ENCODE data around the gene MCM8. TPM values are rescaled to one million over a fixed set of nuclear protein-coding genes. Genes with fewer than 3 reads are reported as not detected.

The MCM8 gene
- total and polyA plus RNA-seq, 4 donors: 0.49 to 11.0 (median 1.5) TPM

DNA sequence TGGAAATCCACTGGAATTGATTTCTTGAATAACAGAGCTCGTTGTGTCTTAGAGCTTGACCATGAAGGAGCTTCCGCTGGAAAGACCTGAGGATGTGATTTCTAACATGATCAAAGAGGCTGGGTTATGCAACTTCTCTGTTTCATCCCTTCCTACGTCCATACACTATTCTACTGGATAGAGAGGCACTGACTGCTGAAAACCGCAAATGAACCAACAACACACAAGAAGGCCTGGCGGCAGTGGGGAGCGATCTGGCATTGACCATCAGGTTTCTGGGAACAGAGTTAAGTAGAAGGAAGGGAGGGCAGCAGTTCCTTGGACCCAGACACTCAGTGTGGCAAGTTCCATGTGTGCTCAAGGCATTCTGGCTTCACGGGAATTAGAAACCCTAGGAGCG is 90.1 kb downstream of the MCM8 start:
- no peaks in the 10 kb centered on the region for H3K27me3 ChIP-seq (ENCODE audit: control insufficient read depth in 4 of 4, insufficient read depth in 4 of 4, low read length in 3 of 4)
- no peak for TF ChIP-seq FOXA1 (IDR thresholded peaks at IDR 0.05)
- no peak for TF ChIP-seq EGR1 (IDR thresholded peaks at IDR 0.05; ENCODE audit: low read depth in 2 of 2)
- H3K9ac ChIP-seq (ENCODE audit: low read depth in 1 of 2, low read length in 2 of 2): no peak overlapping the region
- H3K9me3 ChIP-seq (ENCODE audit: control insufficient read depth in 4 of 4, low read length in 3 of 4): no peaks in the 10 kb centered on the region
- H3K4me1 ChIP-seq (ENCODE audit: control insufficient read depth in 4 of 4, insufficient read depth in 4 of 4, low read length in 3 of 4): no peaks in the 10 kb centered on the region
- no peak overlapping the region for H3K27ac ChIP-seq (ENCODE audit: low read depth in 1 of 2, low read length in 2 of 2)
- WGBS: 95% methylated on average over 8 of the region's 8 CpGs
- H3K4me3 ChIP-seq (ENCODE audit: low read depth in 1 of 3, low read length in 3 of 3): no peak overlapping the region
- peaks cover 17 to 56% (median 47%) of the 10 kb centered on the region in 4 donors for H3K36me3 ChIP-seq (ENCODE audit: control insufficient read depth in 4 of 4, insufficient read depth in 3 of 4, low read depth in 1 of 4, low read length in 3 of 4)
- DNase-seq (ENCODE audit: low spot score): no peak

DNA sequence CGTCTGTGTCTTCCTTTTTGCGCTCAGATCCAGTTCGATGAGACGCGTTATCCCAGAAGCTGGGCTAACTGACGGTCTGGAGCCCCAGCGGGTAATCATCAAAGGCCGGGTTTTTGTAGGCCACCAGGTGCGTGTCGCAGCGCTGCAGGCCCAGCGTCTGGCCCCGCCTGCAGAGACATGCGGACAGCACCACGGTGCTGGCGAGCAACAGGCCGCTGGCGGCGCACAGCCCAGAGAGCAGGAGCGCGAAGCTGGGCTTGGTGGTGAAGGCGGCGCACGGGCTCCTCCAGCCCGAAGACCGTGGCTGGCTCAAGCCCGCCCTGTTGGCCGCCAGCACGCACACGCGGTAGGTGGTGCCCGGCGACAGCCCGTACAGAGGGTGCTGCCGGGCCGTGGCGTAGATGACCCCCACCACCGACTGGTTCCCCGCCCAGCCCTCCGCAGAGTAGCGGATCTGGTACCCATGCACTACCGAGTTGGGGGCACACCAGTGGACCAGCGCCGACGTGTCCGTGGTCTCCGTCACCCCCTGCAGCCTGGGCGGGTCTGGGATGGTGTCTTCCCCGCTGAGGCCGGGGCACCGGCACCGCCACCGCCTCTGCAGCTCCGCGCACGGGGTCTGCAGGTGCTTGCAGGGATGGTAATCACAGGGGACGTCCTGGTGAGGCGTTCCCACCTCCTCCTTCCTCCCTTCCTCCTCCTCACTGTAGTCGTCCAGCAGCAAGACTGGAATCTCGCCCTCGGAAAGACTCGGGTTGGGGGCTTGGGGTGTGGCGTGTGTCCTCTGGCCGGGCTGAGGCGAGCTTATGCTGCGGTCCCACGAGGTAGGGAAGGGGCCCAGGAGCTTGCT is 90.7 kb downstream of the MCM8 start:
- no peak for DNase-seq (ENCODE audit: low spot score)

More for the DNA sequence above, 90.7 kb downstream of the MCM8 start:
- no peak overlapping the region for H3K4me3 ChIP-seq (ENCODE audit: low read depth in 1 of 3, low read length in 3 of 3)
- H3K9me3 ChIP-seq (ENCODE audit: control insufficient read depth in 4 of 4, low read length in 3 of 4): no peaks in the 10 kb centered on the region
- no peak for TF ChIP-seq TAF1 (conservative IDR thresholded peaks at IDR 0.05)
- TF ChIP-seq ATF3 (IDR thresholded peaks at IDR 0.05): no peak
- TF ChIP-seq SP1 (IDR thresholded peaks at IDR 0.05): no peak
- TF ChIP-seq FOXA1 (IDR thresholded peaks at IDR 0.05): no peak
- TF ChIP-seq YY1 (IDR thresholded peaks at IDR 0.05): no peak
- no peak for TF ChIP-seq RAD21 (IDR thresholded peaks at IDR 0.05)
- no peak for TF ChIP-seq EGR1 (IDR thresholded peaks at IDR 0.05; ENCODE audit: low read depth in 2 of 2)
- TF ChIP-seq HNF4G (IDR thresholded peaks at IDR 0.05): no peak
- TF ChIP-seq, protein P1, sequence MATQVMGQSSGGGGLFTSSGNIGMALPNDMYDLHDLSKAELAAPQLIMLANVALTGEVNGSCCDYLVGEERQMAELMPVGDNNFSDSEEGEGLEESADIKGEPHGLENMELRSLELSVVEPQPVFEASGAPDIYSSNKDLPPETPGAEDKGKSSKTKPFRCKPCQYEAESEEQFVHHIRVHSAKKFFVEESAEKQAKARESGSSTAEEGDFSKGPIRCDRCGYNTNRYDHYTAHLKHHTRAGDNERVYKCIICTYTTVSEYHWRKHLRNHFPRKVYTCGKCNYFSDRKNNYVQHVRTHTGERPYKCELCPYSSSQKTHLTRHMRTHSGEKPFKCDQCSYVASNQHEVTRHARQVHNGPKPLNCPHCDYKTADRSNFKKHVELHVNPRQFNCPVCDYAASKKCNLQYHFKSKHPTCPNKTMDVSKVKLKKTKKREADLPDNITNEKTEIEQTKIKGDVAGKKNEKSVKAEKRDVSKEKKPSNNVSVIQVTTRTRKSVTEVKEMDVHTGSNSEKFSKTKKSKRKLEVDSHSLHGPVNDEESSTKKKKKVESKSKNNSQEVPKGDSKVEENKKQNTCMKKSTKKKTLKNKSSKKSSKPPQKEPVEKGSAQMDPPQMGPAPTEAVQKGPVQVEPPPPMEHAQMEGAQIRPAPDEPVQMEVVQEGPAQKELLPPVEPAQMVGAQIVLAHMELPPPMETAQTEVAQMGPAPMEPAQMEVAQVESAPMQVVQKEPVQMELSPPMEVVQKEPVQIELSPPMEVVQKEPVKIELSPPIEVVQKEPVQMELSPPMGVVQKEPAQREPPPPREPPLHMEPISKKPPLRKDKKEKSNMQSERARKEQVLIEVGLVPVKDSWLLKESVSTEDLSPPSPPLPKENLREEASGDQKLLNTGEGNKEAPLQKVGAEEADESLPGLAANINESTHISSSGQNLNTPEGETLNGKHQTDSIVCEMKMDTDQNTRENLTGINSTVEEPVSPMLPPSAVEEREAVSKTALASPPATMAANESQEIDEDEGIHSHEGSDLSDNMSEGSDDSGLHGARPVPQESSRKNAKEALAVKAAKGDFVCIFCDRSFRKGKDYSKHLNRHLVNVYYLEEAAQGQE (IDR thresholded peaks at IDR 0.05): no peak
- TF ChIP-seq NR2F2 (IDR thresholded peaks at IDR 0.05): no peak
- no peak for TF ChIP-seq RXRA (IDR thresholded peaks at IDR 0.05)
- TF ChIP-seq, protein P2, sequence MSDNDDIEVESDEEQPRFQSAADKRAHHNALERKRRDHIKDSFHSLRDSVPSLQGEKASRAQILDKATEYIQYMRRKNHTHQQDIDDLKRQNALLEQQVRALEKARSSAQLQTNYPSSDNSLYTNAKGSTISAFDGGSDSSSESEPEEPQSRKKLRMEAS (IDR thresholded peaks at IDR 0.05): no peak
- no peak for TF ChIP-seq GABPA (IDR thresholded peaks at IDR 0.05 in 1 of 2, conservative IDR thresholded peaks at IDR 0.05 in 1 of 2)
- TF ChIP-seq HNF4A (conservative IDR thresholded peaks at IDR 0.05): no peak
- TF ChIP-seq, protein P3, sequence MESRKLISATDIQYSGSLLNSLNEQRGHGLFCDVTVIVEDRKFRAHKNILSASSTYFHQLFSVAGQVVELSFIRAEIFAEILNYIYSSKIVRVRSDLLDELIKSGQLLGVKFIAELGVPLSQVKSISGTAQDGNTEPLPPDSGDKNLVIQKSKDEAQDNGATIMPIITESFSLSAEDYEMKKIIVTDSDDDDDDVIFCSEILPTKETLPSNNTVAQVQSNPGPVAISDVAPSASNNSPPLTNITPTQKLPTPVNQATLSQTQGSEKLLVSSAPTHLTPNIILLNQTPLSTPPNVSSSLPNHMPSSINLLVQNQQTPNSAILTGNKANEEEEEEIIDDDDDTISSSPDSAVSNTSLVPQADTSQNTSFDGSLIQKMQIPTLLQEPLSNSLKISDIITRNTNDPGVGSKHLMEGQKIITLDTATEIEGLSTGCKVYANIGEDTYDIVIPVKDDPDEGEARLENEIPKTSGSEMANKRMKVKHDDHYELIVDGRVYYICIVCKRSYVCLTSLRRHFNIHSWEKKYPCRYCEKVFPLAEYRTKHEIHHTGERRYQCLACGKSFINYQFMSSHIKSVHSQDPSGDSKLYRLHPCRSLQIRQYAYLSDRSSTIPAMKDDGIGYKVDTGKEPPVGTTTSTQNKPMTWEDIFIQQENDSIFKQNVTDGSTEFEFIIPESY (IDR thresholded peaks at IDR 0.05): no peak
- TF ChIP-seq JUND (IDR thresholded peaks at IDR 0.05): no peak
- TF ChIP-seq, protein P4, sequence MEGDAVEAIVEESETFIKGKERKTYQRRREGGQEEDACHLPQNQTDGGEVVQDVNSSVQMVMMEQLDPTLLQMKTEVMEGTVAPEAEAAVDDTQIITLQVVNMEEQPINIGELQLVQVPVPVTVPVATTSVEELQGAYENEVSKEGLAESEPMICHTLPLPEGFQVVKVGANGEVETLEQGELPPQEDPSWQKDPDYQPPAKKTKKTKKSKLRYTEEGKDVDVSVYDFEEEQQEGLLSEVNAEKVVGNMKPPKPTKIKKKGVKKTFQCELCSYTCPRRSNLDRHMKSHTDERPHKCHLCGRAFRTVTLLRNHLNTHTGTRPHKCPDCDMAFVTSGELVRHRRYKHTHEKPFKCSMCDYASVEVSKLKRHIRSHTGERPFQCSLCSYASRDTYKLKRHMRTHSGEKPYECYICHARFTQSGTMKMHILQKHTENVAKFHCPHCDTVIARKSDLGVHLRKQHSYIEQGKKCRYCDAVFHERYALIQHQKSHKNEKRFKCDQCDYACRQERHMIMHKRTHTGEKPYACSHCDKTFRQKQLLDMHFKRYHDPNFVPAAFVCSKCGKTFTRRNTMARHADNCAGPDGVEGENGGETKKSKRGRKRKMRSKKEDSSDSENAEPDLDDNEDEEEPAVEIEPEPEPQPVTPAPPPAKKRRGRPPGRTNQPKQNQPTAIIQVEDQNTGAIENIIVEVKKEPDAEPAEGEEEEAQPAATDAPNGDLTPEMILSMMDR (IDR thresholded peaks at IDR 0.05; ENCODE audit: low read depth, low read length, missing input control): no peak
- no peak for TF ChIP-seq FOXA2 (IDR thresholded peaks at IDR 0.05)
- no peaks in the 10 kb centered on the region for H3K27me3 ChIP-seq (ENCODE audit: control insufficient read depth in 4 of 4, insufficient read depth in 4 of 4, low read length in 3 of 4)
- H3K36me3 ChIP-seq (ENCODE audit: control insufficient read depth in 4 of 4, insufficient read depth in 3 of 4, low read depth in 1 of 4, low read length in 3 of 4): peaks cover 17 to 54% (median 45%) of the 10 kb centered on the region in 4 donors
- WGBS: 93% methylated on average over 67 of the region's 67 CpGs
- H3K4me1 ChIP-seq (ENCODE audit: control insufficient read depth in 4 of 4, insufficient read depth in 4 of 4, low read length in 3 of 4): no peaks in the 10 kb centered on the region
- H3K27ac ChIP-seq (ENCODE audit: low read depth in 1 of 2, low read length in 2 of 2): no peak overlapping the region
- H3K9ac ChIP-seq (ENCODE audit: low read depth in 1 of 2, low read length in 2 of 2): no peak overlapping the region

All from liver (tissue), 9 donors.